ENCODE measurements around the gene CDK5RAP2. TPM values are rescaled to one million over a fixed set of nuclear protein-coding genes. Genes with fewer than 3 reads are reported as not detected.

CDK5RAP2 gene
- total RNA-seq, 1 donor from 2014 or later = 50.8 TPM

GRCh38 chr9:120345379-120345778 lies 234.6 kb downstream of the CDK5RAP2 start:
- Mint-ChIP-seq H3K9me3 (ENCODE audit: unreplicated experiment) (no peaks in the 10 kb centered on the region), H3K4me1 (ENCODE audit: unreplicated experiment) (no peaks in the 10 kb centered on the region)

GRCh38 chr9:120344230-120344629 lies 235.7 kb downstream of the CDK5RAP2 start:
- Mint-ChIP-seq H3K27me3 (ENCODE audit: unreplicated experiment) (peaks cover 5% of the 10 kb centered on the region), H3K36me3 (ENCODE audit: low read depth, unreplicated experiment) (no peaks in the 10 kb centered on the region), H3K9me3 (ENCODE audit: unreplicated experiment) (no peaks in the 10 kb centered on the region), H3K27ac (ENCODE audit: unreplicated experiment) (no peak overlapping the region), H3K4me3 (ENCODE audit: unreplicated experiment) (no peak overlapping the region), H3K4me1 (ENCODE audit: unreplicated experiment) (no peaks in the 10 kb centered on the region)
- DNase-seq (ENCODE audit: low spot score) = no peak
- TF ChIP-seq CTCF (IDR thresholded peaks at IDR 0.05; ENCODE audit: unreplicated experiment) = no peak

More at GRCh38 chr9:120345379-120345778, 234.6 kb downstream of the CDK5RAP2 start:
- no peak for TF ChIP-seq CTCF (IDR thresholded peaks at IDR 0.05; ENCODE audit: unreplicated experiment)
- no peak for DNase-seq (ENCODE audit: low spot score)
- peaks cover 7% of the 10 kb centered on the region for H3K27me3 Mint-ChIP-seq (ENCODE audit: unreplicated experiment)
- no peaks in the 10 kb centered on the region for H3K36me3 Mint-ChIP-seq (ENCODE audit: low read depth, unreplicated experiment)
- no peak overlapping the region for H3K4me3 Mint-ChIP-seq (ENCODE audit: unreplicated experiment)
- no peak overlapping the region for H3K27ac Mint-ChIP-seq (ENCODE audit: unreplicated experiment)

GRCh38 chr9:120343416-120343815 lies 236.6 kb downstream of the CDK5RAP2 start:
- no peak overlapping the region for H3K4me3 Mint-ChIP-seq (ENCODE audit: unreplicated experiment)
- H3K27me3 Mint-ChIP-seq (ENCODE audit: unreplicated experiment) = peaks cover 5% of the 10 kb centered on the region

More at GRCh38 chr9:120343416-120343815, 236.6 kb downstream of the CDK5RAP2 start:
- H3K9me3 Mint-ChIP-seq (ENCODE audit: unreplicated experiment) = no peaks in the 10 kb centered on the region
- TF ChIP-seq CTCF (IDR thresholded peaks at IDR 0.05; ENCODE audit: unreplicated experiment) = no peak
- no peaks in the 10 kb centered on the region for H3K36me3 Mint-ChIP-seq (ENCODE audit: low read depth, unreplicated experiment)
- peaks cover 2% of the 10 kb centered on the region for H3K4me1 Mint-ChIP-seq (ENCODE audit: unreplicated experiment)
- DNase-seq (ENCODE audit: low spot score) = no peak
- H3K27ac Mint-ChIP-seq (ENCODE audit: unreplicated experiment) = no peak overlapping the region

Other genes with a start within 250 kb of the CDK5RAP2 start
- 2.6 TPM for gene MEGF9, start 134.3 kb upstream of the CDK5RAP2 start, total RNA-seq (ENCODE audit: unreplicated experiment)
- gene FBXW2, start 213.2 kb upstream of the CDK5RAP2 start, total RNA-seq (ENCODE audit: unreplicated experiment) = 58.4 TPM